ENCODE measurements around the gene PCDH17.

PCDH17 gene

DNA sequence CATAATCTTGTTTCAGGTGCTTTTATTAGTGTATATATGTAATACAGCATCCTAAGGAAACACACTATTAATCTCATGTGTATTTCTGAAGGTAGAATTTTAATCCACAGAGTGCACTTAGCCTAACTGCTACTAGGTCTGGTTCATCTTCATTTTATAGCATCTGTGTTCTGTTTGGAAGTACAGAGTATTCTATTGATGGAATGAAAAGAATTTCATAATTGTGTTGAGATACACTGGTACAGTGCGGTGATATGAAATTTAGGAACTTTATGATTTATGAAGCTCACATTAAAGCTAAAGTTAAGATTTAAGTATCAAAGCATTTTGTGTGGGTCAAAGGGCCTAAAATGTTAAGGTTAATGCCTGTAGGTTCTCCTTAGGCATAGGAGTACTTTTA lies 6.0 kb downstream of the PCDH17 start:
- DNase-seq, result no peak

DNA sequence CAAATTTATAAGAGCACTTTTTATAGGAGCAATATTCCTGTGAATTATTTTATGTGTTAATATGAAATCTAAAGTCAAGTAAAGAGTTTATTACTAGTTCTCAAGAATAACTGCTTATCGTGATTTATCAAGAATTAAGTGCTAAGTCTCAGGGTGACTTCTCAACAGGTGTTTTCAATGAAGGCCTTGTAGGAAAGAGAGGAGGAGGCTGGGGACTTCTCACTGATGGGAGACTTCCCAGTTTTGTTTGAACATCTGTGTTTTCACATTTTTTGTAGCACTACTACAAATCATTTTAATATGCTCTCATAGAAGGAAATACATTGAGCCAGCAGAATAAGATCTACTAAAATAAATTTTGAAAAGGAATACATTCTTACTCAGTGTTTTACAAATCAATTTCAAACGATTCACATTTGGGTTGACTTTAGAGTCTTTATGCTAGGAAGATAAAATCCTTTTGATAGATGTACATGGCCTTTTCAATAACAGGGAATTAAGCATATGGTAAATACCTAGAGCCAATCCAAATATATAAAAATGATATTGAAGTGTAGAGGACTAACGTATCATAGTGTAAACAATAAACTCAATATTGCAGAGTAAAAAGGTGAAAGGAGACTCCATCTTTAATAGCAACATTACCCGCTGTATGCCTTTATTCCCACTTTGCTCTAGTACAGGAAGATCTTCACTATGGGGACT lies 6.8 kb downstream of the PCDH17 start:
- no peak for DNase-seq

DNA sequence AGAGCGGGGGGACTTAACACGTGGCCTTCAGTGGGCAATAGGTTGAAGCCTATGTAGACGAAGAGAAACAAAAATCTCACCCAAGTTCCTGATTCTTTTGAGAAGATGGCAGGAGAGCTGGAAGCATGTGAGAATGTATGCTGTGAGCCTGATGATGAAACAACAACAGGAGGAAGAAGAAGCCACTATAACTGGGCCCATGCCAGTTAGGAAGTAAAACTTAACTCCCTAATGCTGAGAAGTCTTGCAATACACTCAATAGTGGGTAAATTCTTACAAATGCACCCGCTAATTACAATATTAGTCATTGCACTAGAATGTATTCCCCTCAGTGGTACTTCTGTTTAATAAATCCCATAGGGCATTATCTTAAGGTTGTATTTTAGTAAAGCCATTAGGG lies 9.1 kb downstream of the PCDH17 start:
- DNase-seq, result no peak

DNA sequence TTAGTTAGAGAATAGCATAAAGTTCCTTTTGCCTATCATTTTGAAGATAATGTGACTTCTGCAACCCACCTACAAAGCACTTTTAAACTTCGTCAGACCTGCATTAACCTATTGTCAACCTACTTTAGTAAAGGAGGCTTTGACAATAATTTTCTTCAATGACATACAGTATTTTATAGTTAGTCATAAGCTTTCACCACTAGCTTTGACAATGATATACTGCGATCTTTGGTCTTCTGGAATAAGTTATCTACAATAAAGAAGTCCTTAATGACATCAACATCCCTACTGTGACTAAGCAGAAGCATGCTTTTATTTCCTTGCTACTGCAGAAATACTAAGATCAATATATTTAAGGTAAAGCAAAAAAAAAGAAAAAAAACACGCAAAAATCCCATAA lies 9.5 kb downstream of the PCDH17 start:
- no peak for DNase-seq

DNA sequence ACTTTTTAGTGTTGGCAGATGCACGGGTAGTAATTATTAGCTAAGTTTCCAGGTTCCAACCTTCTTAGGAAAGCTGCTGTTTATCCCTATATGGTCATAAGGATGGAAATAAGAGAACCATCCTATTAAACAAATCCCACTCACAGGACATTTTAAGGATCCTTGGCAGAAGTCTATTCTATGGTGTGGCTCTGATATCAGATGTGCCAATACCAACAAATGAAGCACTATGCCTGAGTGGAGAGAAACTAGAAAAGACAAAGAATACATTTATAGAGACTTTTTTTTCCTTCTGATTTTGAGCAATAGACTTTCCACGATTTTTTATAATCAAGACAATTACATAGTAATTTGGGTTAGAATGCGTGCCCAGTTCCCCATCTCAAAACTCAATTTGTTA lies 12.6 kb downstream of the PCDH17 start:
- no peak for DNase-seq

DNA sequence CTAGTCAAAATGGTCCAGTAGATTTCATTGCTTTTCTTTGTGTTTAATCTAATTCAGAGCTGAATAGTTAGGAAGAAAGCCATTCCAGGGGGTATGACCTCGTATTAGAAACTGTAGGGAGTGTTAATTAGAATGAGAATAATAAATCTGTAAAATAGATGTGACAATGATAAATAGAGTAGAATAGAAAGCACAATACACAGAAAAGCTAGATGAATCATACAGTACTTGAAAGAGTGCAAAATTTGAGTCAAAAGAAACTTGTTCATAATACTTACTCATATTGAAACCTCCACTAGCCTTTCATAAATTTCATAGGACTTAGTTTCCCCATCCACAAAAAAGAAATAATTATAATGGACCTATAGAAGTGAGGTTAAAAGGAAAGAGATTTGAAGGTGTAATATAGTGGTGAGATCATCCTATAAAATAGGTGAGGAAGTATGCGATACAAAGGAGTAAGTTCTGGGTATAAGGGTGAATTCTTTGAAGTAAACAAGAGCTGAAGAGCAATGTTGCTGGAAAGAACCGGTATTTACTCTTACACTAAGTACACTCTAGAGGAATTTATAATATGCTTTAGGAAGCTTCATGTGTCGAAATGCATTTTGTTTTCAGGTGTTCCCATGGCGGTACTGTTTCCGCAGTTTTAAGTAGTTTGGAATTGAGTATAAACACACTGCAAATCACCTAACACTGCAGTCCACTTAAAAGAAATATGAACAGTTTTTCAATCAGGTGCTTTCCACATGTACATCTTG lies 21.9 kb downstream of the PCDH17 start:
- DNase-seq, result no peak

DNA sequence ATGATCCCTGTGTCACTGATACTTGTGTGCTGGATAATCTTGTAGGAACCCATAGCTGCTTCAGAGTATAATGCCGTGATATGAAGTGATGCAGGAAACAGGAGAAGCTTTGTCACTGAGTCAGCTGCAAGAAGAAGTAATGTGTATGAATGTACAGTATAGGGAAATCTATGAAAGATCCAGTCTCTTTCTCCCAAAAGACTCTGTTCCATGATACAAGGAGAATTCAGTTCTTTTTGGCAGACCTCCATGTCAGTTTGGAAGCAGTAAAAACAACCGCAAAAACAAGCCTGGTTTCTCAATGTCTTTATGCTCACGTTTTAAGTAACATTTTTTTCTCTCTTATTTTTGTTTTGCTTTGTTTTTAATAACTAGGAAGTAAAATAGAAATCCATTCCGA lies 33.9 kb downstream of the PCDH17 start:
- DNase-seq, result no peak

DNA sequence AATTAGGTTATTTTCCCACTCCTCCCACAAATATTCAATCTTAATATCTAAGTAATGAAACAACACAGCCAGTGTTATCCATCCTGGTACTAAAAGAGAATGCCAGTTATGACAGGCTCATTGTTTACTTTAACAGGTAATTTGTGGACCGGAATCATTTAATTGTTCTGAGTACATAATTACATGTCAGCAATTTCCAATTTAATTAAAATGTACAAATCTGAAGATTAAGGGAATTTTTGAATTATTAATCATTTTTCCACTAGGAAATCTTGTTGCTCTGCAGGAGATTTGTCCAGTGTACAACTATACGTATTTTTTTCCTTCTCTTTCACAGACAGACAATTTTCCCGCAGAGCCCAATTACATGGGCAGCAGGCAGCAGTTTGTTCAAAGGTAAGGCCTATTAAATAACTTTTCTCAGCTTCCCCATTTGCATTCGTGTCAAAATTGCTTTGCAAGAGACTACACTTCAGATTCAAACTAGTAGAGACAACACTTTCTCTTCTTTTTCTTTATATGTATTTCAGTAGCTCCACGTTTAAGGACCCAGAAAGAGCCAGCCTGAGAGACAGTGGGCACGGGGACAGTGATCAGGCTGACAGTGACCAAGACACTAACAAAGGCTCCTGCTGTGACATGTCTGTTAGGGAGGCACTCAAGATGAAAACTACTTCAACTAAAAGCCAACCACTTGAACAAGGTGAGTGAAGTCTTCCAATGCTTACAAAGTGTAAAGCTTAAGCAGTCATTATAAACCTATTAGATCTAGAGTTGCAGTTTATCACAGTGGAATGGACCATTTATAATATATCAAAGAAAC lies 34.8 kb downstream of the PCDH17 start:
- peak; percentile 57 for DNase-seq

DNA sequence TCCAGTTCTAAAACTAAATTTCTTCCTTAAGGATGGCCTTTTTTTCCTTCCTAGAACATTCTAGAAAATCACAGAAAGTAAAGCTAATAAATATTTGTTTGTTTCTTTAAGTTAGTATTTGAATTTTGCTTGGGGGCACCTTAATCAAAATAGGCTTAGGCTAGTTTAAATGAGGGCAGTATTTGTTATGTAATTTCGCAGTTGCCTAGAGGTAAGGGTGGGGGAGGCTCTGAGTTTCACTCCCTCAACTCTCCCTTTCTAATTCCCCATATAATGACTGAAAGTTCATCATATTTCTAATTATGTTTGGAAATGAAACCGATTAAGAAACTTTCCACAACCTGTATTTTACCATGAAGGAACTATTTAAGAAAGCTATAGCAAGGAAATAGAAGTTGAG lies 40.6 kb downstream of the PCDH17 start:
- no peak for DNase-seq

DNA sequence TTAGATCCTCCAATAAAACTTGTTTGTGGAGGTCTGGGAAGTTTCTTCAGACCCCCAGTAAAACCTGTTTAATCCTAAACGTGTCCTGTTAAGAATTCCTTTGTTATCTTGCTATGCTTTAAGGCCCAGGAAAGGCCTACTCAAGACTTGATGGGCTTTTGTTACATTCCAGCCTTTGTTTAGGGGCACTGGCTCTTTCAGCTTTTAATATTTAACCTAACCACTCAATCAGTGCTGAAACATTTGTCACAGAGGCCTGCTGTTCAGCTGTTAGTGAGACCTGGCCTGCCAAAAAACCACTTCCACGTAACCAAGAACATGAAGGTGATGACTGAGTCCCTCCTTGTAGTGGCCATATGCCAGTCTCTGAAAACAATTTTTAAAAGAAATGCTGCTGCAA lies 41.7 kb downstream of the PCDH17 start:
- no peak for DNase-seq

DNA sequence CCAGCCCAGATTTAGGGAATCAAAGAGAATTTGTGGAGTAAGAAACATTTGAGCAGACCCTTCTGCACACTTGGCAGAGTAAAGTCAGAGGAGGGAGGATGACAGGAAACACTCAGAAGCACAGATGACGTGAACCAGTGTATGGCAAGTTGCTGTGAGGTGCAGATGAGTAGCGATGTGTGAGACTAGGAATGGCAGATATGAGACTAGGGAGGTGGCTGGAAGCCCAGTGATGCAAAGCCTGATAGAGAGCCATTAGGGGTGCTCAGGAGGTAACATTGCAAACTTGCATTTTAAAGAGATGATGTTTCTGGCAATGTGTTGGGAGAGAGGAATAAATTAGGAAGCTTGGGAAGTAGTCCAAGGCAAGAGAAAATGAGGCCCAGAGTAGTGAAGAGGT lies 44.0 kb downstream of the PCDH17 start:
- no peak for DNase-seq

DNA sequence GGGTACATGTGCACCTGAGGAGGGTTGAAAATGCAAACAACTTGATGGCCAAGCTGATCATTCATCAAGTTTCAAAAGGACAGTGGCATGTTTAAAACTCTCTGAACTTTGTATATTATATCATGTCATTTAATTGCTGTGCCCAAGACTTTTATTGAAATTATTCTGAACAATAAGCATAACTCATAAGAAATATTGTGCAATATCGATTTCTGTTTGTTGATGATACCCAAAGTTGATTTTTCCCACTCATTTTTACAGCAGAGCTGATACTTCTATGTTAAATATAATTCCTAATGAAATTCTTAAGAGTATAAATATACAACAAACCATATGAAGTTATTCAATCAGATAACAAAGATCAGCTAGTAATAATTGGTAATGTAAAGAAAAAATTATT lies 49.1 kb downstream of the PCDH17 start:
- DNase-seq, result no peak

- no peak for DNase-seq
Observed at GRCh38 chr13:57682128-57682716, 50.7 kb downstream of the PCDH17 start.

DNA sequence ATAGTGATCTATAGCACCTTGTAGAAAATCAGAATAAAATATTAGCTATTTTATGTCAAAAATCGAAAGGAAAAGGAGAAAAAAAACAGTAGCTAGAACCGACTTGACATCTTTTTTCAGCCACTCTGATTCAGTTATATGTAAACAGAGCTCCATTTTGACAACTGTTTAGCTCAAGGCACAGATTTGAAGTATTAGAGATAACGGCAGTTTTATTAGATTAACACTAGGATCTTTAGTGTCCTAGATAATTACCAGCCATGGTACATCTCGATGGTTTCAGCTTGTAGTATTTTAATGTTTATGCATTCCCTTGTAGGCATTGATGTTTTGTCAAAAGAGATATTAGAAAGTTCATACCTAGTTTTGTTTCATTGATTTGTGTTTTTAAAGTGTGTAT lies 67.3 kb downstream of the PCDH17 start:
- no peak for DNase-seq

DNA sequence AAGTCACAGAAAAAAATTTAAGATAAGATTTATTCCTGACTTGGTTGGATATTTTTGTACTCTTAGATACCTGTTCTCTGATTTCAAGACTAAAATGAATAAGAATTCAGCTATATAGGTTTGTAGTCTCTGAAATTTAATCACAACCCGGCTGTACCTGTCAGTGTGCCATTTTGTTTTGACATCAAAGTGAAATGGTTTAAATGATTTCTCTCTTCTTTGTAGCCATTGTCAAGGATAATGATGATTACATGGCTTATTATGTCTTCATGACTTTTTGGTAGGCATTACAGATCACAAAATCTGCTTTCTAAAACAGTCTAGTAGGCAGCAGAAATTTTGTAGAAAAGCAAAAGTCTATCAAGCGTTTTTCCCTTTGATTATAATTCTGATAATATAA lies 72.5 kb downstream of the PCDH17 start:
- DNase-seq, result no peak

DNA sequence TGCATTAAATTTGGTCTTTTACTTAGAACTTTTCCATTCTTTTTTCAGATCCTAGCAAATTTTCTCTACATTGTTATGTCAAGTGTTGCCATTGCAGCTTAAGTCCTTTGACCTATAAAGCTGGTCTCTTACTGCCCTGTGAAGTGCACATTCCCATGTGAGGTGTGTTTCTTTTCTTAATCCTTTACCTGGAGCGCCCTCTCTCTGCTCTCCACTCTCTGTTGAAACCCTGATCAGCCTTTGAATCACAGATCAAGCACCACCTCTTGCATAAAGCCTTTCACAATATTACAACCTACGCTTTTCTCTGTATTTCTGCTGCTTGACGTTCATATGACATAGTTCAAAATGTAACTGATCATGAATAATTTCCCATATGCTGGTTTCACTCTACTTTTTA lies 84.8 kb downstream of the PCDH17 start:
- DNase-seq, result no peak

- no peak for DNase-seq
Observed at GRCh38 chr13:57724486-57725272, 93.1 kb downstream of the PCDH17 start.

DNA sequence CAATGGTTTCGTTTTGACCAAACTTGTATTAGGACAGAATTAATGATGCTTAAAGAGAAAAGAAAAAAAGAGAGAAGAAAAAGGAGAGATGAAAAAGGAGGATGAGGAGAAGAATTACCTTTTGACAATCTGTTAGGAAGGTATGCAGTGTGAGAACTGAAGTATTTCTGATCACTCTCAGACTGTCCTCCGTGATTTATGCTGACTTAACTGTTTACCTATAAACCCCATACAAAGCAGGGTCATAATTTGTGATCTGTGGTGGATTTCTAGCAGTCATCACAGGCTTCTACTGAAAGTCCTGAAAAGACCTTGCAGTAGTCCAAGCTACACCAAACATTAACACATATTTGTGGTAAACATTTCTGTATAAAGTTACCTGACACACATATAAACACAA lies 93.9 kb downstream of the PCDH17 start:
- DNase-seq, result no peak

DNA sequence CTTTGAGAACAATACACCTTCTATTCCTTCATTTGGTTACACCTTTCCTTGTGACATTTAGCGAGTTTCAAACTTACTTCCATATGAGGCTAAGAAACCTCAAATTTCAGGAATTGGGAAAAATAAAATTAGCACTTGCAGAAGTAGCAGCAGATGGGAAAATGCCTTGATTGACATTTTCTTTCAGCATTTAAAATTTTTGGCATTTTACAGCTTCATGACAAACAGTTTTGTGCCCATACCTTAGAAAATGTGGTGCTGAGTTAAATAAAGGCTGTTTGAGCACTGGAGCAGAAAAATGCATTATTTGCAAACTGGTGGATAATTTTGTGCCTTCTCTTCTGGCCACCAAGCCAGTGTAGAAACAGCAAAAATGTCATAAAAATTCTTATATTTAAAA lies 95.4 kb downstream of the PCDH17 start:
- no peak for DNase-seq

GRCh38 chr13:57734306-57734705 lies 102.8 kb downstream of the PCDH17 start:
- DNase-seq, result no peak

DNA sequence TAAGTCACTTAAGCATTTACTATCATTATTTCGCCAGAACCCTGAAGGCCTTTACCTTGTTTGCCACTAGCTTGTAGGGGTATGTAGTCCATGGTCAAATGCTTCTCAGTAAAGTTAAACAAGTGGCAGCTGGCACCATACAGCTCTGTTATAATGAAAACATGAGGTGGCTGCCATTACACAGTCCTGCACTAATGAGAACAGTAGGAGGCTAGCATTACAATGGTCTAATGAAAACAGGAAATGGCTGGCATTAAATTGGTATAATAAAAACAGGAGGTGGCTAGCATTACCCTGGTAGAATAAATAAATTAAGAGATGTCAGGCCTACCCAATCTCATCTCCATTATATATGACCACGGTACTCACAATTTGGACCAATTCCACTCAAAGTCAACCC lies 107.5 kb downstream of the PCDH17 start:
- DNase-seq, result no peak

DNA sequence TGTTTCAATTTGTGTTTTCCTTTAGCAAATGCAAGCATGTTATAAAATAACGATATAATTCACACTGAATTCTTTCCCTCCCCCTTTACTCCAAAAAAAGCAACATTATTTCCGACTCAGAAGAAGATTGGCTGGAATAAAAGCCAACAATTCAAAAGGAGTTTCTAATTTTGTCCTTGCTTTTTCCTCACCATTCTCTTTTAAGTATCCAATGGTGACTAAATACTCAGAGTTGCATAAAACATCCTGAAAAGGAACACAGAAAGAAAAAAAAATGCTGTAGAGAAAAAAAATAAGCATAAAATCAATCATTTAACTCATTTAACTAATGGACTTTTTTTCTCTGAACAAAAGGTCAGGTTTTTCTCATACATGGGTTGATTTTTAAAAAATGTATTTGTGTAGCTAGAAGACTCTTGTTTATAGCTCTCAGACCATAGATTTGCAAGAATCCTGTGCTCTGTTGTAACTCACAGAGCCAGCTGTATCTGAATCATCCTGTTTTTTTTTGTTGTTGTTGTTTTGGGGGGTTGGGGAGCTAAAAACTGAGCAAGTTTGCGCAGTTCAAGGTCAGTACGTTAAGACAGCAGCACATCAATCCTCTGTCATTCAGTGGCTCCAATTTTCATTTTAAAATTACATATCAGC lies 108.1 kb downstream of the PCDH17 start:
- no peak for DNase-seq
